H9 (cell line): ENCODE data around the gene MYDGF. TPM values are rescaled to one million over a fixed set of nuclear protein-coding genes. Genes with fewer than 3 reads are reported as not detected.

Source experiments
- DNase-seq: peaks from one replicate; pipeline ENCODE4 v3.0.0-alpha.2; 2017
- H2AFZ ChIP-seq: one replicate; pipeline ENCODE4 v1.6.1; 2013; ENCODE audit warnings: mild to moderate bottlenecking, low read length, control low read depth, moderate library complexity
- H2AK5ac ChIP-seq: 2 replicates; pipeline ENCODE4 v1.6.1; 2013; ENCODE audit warnings: low read length, control low read depth, mixed read lengths; ENCODE audit not compliant: insufficient read length
- H2BK120ac ChIP-seq: one replicate; pipeline ENCODE4 v1.6.1; 2013; ENCODE audit warnings: low read depth, mild to moderate bottlenecking, low read length, control low read depth, inconsistent platforms; ENCODE audit not compliant: poor library complexity, severe bottlenecking
- H2BK12ac ChIP-seq: 2 replicates; pipeline ENCODE4 v1.6.1; 2013; ENCODE audit warnings: low read length, control low read depth, mixed read lengths, low read depth; ENCODE audit not compliant: insufficient read length
- H2BK15ac ChIP-seq: 2 replicates; pipeline ENCODE4 v1.6.1; 2013; ENCODE audit warnings: low read depth, low read length, control low read depth
- H2BK20ac ChIP-seq: one replicate; pipeline ENCODE4 v1.6.1; 2013; ENCODE audit warnings: low read depth, mild to moderate bottlenecking, low read length, control low read depth, inconsistent platforms; ENCODE audit not compliant: poor library complexity, severe bottlenecking
- H2BK5ac ChIP-seq: 2 replicates; pipeline ENCODE4 v1.6.1; 2013; ENCODE audit warnings: low read length, control low read depth, mixed read lengths; ENCODE audit not compliant: insufficient read length
- H3K14ac ChIP-seq: 2 replicates; pipeline ENCODE4 v1.6.1; 2013; ENCODE audit warnings: low read length, control low read depth; ENCODE audit not compliant: insufficient read depth
- H3K18ac ChIP-seq: 2 replicates; pipeline ENCODE4 v1.6.1; 2013; ENCODE audit warnings: low read depth, mild to moderate bottlenecking, mixed read lengths, low read length, control low read depth; ENCODE audit not compliant: insufficient read length
- H3K23ac ChIP-seq: 2 replicates; pipeline ENCODE4 v1.6.1; 2013; ENCODE audit warnings: low read length, control low read depth, mixed read lengths, low read depth; ENCODE audit not compliant: insufficient read length
- H3K23me2 ChIP-seq: 2 replicates; pipeline ENCODE4 v1.6.1; 2013; ENCODE audit warnings: low read depth, mild to moderate bottlenecking, mixed read lengths, low read length, control low read depth; ENCODE audit not compliant: insufficient read length, poor library complexity, severe bottlenecking
- H3K27ac ChIP-seq: 2 replicates; pipeline ENCODE4 v1.5.1; 2013; ENCODE audit warnings: low read length, control low read depth, mixed read lengths, low read depth; ENCODE audit not compliant: insufficient read length
- H3K27me3 ChIP-seq: 2 replicates; pipeline ENCODE4 v1.6.1; 2013; ENCODE audit warnings: low read length, control low read depth, inconsistent platforms; ENCODE audit not compliant: insufficient read depth
- H3K4ac ChIP-seq: 2 replicates; pipeline ENCODE4 v1.6.1; 2013; ENCODE audit warnings: low read depth, mild to moderate bottlenecking, control low read depth, inconsistent platforms, low read length, moderate library complexity
- H3K4me1 ChIP-seq: 2 replicates; pipeline ENCODE4 v1.6.1; 2013; ENCODE audit warnings: low read length, control low read depth, inconsistent platforms; ENCODE audit not compliant: insufficient read depth
- H3K4me2 ChIP-seq: 2 replicates; pipeline ENCODE4 v1.6.1; 2013; ENCODE audit warnings: low read length, control low read depth, mixed read lengths; ENCODE audit not compliant: insufficient read length, insufficient read depth
- H3K56ac ChIP-seq: 2 replicates; pipeline ENCODE4 v1.6.1; 2013; ENCODE audit warnings: low read depth, mild to moderate bottlenecking, mixed read lengths, low read length, control low read depth; ENCODE audit not compliant: insufficient read length
- H3K79me1 ChIP-seq: 2 replicates; pipeline ENCODE4 v1.6.1; 2013; ENCODE audit warnings: low read depth, mild to moderate bottlenecking, moderate library complexity, low read length, control low read depth, inconsistent platforms; ENCODE audit not compliant: insufficient read depth, poor library complexity, severe bottlenecking
- H3K79me2 ChIP-seq: 2 replicates; pipeline ENCODE4 v1.6.1; 2013; ENCODE audit warnings: low read length, control low read depth, inconsistent platforms; ENCODE audit not compliant: insufficient read depth
- H3K9ac ChIP-seq: 2 replicates; pipeline ENCODE4 v1.6.1; 2013; ENCODE audit warnings: low read length, control low read depth, mixed read lengths; ENCODE audit not compliant: insufficient read length; ENCODE audit errors: extremely low read depth
- H3K9me3 ChIP-seq: one replicate; pipeline ENCODE4 v1.6.1; 2013; ENCODE audit warnings: low read depth, low read length, inconsistent platforms; ENCODE audit not compliant: control insufficient read depth
- H3T11ph ChIP-seq: one replicate; pipeline ENCODE4 v1.6.1; 2013; ENCODE audit warnings: mild to moderate bottlenecking, low read length, control low read depth, inconsistent platforms
- H4K20me1 ChIP-seq: one replicate; pipeline ENCODE4 v1.6.1; 2013; ENCODE audit not compliant: control insufficient read depth, insufficient read length, insufficient read depth
- H4K5ac ChIP-seq: 2 replicates; pipeline ENCODE4 v1.6.1; 2013; ENCODE audit warnings: low read depth, mild to moderate bottlenecking, mixed read lengths, low read length, control low read depth; ENCODE audit not compliant: insufficient read length
- H4K8ac ChIP-seq: replicated peaks from 2 replicates; pipeline ENCODE4 v1.6.1; 2013; ENCODE audit warnings: low read length, control low read depth, mixed read lengths, low read depth; ENCODE audit not compliant: insufficient read length
- H4K91ac ChIP-seq: 2 replicates; pipeline ENCODE4 v1.6.1; 2013; ENCODE audit warnings: low read depth, mild to moderate bottlenecking, moderate library complexity, mixed read lengths, low read length, control low read depth; ENCODE audit not compliant: insufficient read length
- H3K27ac Mint-ChIP-seq, 3 experiments: 2 replicates in 2 of 3; 3 replicates in 1 of 3; pipeline ENCODE4 v1.8.0; 2020 to 2021; ENCODE audit warnings: mixed read lengths in 3 of 3, mild to moderate bottlenecking in 1 of 3, moderate library complexity in 1 of 3
- H3K27me3 Mint-ChIP-seq: 2 replicates; pipeline ENCODE4 v1.8.0; 2021; ENCODE audit warnings: low read depth, mild to moderate bottlenecking, moderate library complexity, mixed read lengths
- H3K36me3 Mint-ChIP-seq, 3 experiments: 2 replicates in 2 of 3; 3 replicates in 1 of 3; pipeline ENCODE4 v1.8.0; 2020 to 2021; ENCODE audit warnings: low read depth in 3 of 3, mixed read lengths in 3 of 3; ENCODE audit not compliant: insufficient read depth in 1 of 3
- H3K4me1 Mint-ChIP-seq, 2 experiments: 2 replicates each; pipeline ENCODE4 v1.8.0; 2020; ENCODE audit warnings: mixed read lengths in 2 of 2
- H3K4me3 Mint-ChIP-seq, 2 experiments: 2 replicates in 1 of 2; 3 replicates in 1 of 2; pipeline ENCODE4 v1.8.0; 2020 to 2021; ENCODE audit warnings: mild to moderate bottlenecking in 2 of 2, mixed read lengths in 2 of 2, moderate library complexity in 1 of 2
- H3K9me3 Mint-ChIP-seq, 2 experiments: 2 replicates in 1 of 2; 3 replicates in 1 of 2; pipeline ENCODE4 v1.8.0; 2020; ENCODE audit warnings: mild to moderate bottlenecking in 2 of 2, mixed read lengths in 2 of 2, moderate library complexity in 1 of 2
- CTCF ChIP-seq: fragments of 200-600 bp; sonication (generic); conservative IDR thresholded peaks from 3 replicates; pipeline ENCODE4 v1.8.0; 2021; ENCODE audit warnings: antibody characterized with exemption, mild to moderate bottlenecking
- WGBS: extraction: QIAGEN DNeasy Blood & Tissue Kit; methylation state at CpG from one replicate; pipeline ENCODE4 v1.1.7; 2013; ENCODE audit warnings: missing lambda C conversion rate, low lambda C conversion rate, mixed read lengths; ENCODE audit not compliant: insufficient read length; ENCODE audit errors: extremely low coverage; 5-methylcytosine and 5-hydroxymethylcytosine counted together
- total RNA-seq: library from RNA; stranded (reverse); gene quantifications from 2 replicates; pipeline ENCODE4 v1.2.1, GENCODE V29; 2021

Gene MYDGF
- total RNA-seq, 1 experiment from 2014 or later, result 43.4 TPM

- Mint-ChIP-seq H3K4me1 (peaks cover 9 to 19% of the 10 kb centered on the region in 2 experiments), H3K9me3 (no peaks in the 10 kb centered on the region; a peak in 2 of 5 replicates), H3K4me3 (no peak overlapping the region), H3K27me3 (peaks cover 32% of the 10 kb centered on the region), H3K36me3 (no peaks in the 10 kb centered on the region), H3K27ac (no peak overlapping the region)
- H3K79me1 ChIP-seq, result no peaks in the 10 kb centered on the region
- no peaks in the 10 kb centered on the region for H4K20me1 ChIP-seq
- no peaks in the 10 kb centered on the region for H3K4me1 ChIP-seq
- H2BK120ac ChIP-seq, result no peak overlapping the region
- no peak overlapping the region for H3K18ac ChIP-seq
- H3K27ac ChIP-seq, result no peak overlapping the region
- no peak for DNase-seq
- no peak overlapping the region for H3K4me2 ChIP-seq
- H3K23me2 ChIP-seq, result peaks cover 13% of the 10 kb centered on the region
- H2AFZ ChIP-seq, result no peak overlapping the region
- H4K91ac ChIP-seq, result no peak overlapping the region
- no peak overlapping the region for H4K8ac ChIP-seq
- H3K27me3 ChIP-seq, result no peaks in the 10 kb centered on the region
- H2BK15ac ChIP-seq, result no peak overlapping the region
- H3K14ac ChIP-seq, result no peak overlapping the region
- no peak overlapping the region for H2BK20ac ChIP-seq
- H2BK12ac ChIP-seq, result no peak overlapping the region
- TF ChIP-seq CTCF, result no peak
- no peak overlapping the region for H3K56ac ChIP-seq
- H3K9ac ChIP-seq, result no peak overlapping the region
- no peak overlapping the region for H3T11ph ChIP-seq
- WGBS, result no CpG with 5 or more reads among the region's 11 CpGs
- H2AK5ac ChIP-seq, result no peak overlapping the region
- H4K5ac ChIP-seq, result no peak overlapping the region
- H3K79me2 ChIP-seq, result no peaks in the 10 kb centered on the region
- no peaks in the 10 kb centered on the region for H3K9me3 ChIP-seq
- no peak overlapping the region for H2BK5ac ChIP-seq
- H3K23ac ChIP-seq, result no peak overlapping the region
- no peak overlapping the region for H3K4ac ChIP-seq
Measured at GRCh38 chr19:4638317-4638716, 31.8 kb downstream of the MYDGF start.
